IMR-90 (cell line): ENCODE measurements around the gene PAX3. TPM values are rescaled to one million over a fixed set of nuclear protein-coding genes. Genes with fewer than 3 reads are reported as not detected.

Experiments
- ATAC-seq: fragments of 200-7000 bp; cut with Tn5 transposase; 2 replicates; pipeline ENCODE4 v1.9.1; 2020; ENCODE audit warnings: low read depth, mild to moderate bottlenecking, moderate library complexity
- BruUV-seq: library from RNA; stranded (reverse); fragments of 400-500 nt; replicated peaks from 2 replicates; lab custom pipeline; 2021; lab: Mats Ljungman, UMichigan
- CTCF ChIA-PET: fragments of 300-600 bp; formaldehyde crosslinking; extraction: SDS; loops from one replicate; lab custom pipeline; 2021; ENCODE audit warnings: antibody characterized with exemption; lab: Yijun Ruan, JAX
- POLR2A ChIA-PET: fragments of 300-600 bp; sonication (Branson Sonifier 250); formaldehyde crosslinking; loops from one replicate; lab custom pipeline; 2022; ENCODE audit warnings: antibody characterized with exemption; ENCODE audit not compliant: unreplicated experiment; lab: Charles Lee
- DNase-seq: peaks from one replicate; pipeline ENCODE4 v3.0.0; 2013
- H2AFZ ChIP-seq: replicated peaks from 2 replicates; pipeline ENCODE3; 2013; ENCODE audit warnings: low read length, mild to moderate bottlenecking; ENCODE audit not compliant: poor library complexity
- H2AK5ac ChIP-seq: 2 replicates; pipeline ENCODE4 v1.6.1; 2013; ENCODE audit warnings: low read depth, low read length, inconsistent platforms
- H2AK9ac ChIP-seq: replicated peaks from 2 replicates; pipeline ENCODE3; 2013; ENCODE audit warnings: mild to moderate bottlenecking, low read depth, low read length, moderate library complexity; ENCODE audit not compliant: poor library complexity
- H2BK120ac ChIP-seq: 2 replicates; pipeline ENCODE4 v1.6.1; 2013; ENCODE audit warnings: low read depth, low read length, inconsistent platforms
- H2BK15ac ChIP-seq: 3 replicates; pipeline ENCODE4 v1.6.1; 2013; ENCODE audit warnings: low read depth, low read length, inconsistent platforms
- H2BK20ac ChIP-seq: 2 replicates; pipeline ENCODE4 v1.6.1; 2013; ENCODE audit warnings: low read depth, mild to moderate bottlenecking, inconsistent platforms, low read length, moderate library complexity
- H2BK5ac ChIP-seq: 2 replicates; pipeline ENCODE4 v1.6.1; 2013; ENCODE audit warnings: mild to moderate bottlenecking, low read depth, low read length, inconsistent platforms; ENCODE audit not compliant: poor library complexity, severe bottlenecking
- H3K14ac ChIP-seq: replicated peaks from 2 replicates; pipeline ENCODE4 v1.6.1; 2013; ENCODE audit warnings: low read depth, low read length, inconsistent platforms
- H3K18ac ChIP-seq: 2 replicates; pipeline ENCODE4 v1.6.1; 2013; ENCODE audit warnings: low read depth, low read length, control low read depth
- H3K23ac ChIP-seq: 2 replicates; pipeline ENCODE4 v1.6.1; 2013; ENCODE audit warnings: low read depth, low read length, inconsistent platforms
- H3K27ac ChIP-seq: 2 replicates; pipeline ENCODE4 v1.5.1; 2013; ENCODE audit warnings: mild to moderate bottlenecking, control low read depth, low read length; ENCODE audit not compliant: insufficient read depth
- H3K27me3 ChIP-seq: 2 replicates; pipeline ENCODE4 v1.6.1; 2013; ENCODE audit warnings: low read length; ENCODE audit not compliant: control insufficient read depth, insufficient read depth
- H3K36me3 ChIP-seq: 2 replicates; pipeline ENCODE4 v1.6.1; 2013; ENCODE audit warnings: low read length, mixed read lengths; ENCODE audit not compliant: control insufficient read depth, insufficient read depth
- H3K4ac ChIP-seq: 2 replicates; pipeline ENCODE4 v1.6.1; 2013; ENCODE audit warnings: low read depth, low read length, inconsistent platforms
- H3K4me1 ChIP-seq: 2 replicates; pipeline ENCODE4 v1.6.1; 2013; ENCODE audit warnings: low read length, mixed read lengths; ENCODE audit not compliant: control insufficient read depth, insufficient read depth
- H3K4me2 ChIP-seq: 2 replicates; pipeline ENCODE4 v1.6.1; 2013; ENCODE audit warnings: low read depth, mild to moderate bottlenecking, control low read depth, low read length, moderate library complexity
- H3K4me3 ChIP-seq: 2 replicates; pipeline ENCODE4 v1.5.1; 2013; ENCODE audit warnings: low read depth, mild to moderate bottlenecking, control low read depth, low read length, moderate library complexity; ENCODE audit not compliant: insufficient read depth
- H3K56ac ChIP-seq: 2 replicates; pipeline ENCODE4 v1.6.1; 2013; ENCODE audit warnings: low read length, inconsistent platforms; ENCODE audit not compliant: insufficient read depth; ENCODE audit errors: extremely low read depth
- H3K79me1 ChIP-seq, 2 experiments: 2 replicates each; pipeline ENCODE4 v1.6.1; 2013; ENCODE audit warnings: low read length in 2 of 2, inconsistent platforms in 1 of 2, low read depth in 1 of 2
- H3K9ac ChIP-seq: 2 replicates; pipeline ENCODE4 v1.6.1; 2013; ENCODE audit warnings: low read depth, low read length, control low read depth
- H3K9me1 ChIP-seq: 2 replicates; pipeline ENCODE4 v1.6.1; 2013; ENCODE audit warnings: low read length, inconsistent platforms; ENCODE audit not compliant: insufficient read depth
- H3K9me3 ChIP-seq: 2 replicates; pipeline ENCODE4 v1.6.1; 2013; ENCODE audit warnings: low read length; ENCODE audit not compliant: control insufficient read depth, insufficient read depth
- H4K20me1 ChIP-seq: 2 replicates; pipeline ENCODE4 v1.6.1; 2013; ENCODE audit warnings: low read length, inconsistent platforms; ENCODE audit not compliant: insufficient read depth
- H4K5ac ChIP-seq: 2 replicates; pipeline ENCODE4 v1.6.1; 2013; ENCODE audit warnings: mild to moderate bottlenecking, low read depth, low read length, control low read depth
- H4K8ac ChIP-seq, 2 experiments: 2 replicates each; pipeline ENCODE4 v1.6.1; 2013; ENCODE audit warnings: low read depth in 2 of 2, low read length in 2 of 2, control low read depth in 1 of 2, inconsistent platforms in 1 of 2
- H4K91ac ChIP-seq: 2 replicates; pipeline ENCODE4 v1.6.1; 2013; ENCODE audit warnings: low read depth, low read length, inconsistent platforms; ENCODE audit not compliant: insufficient read depth
- BHLHE40 ChIP-seq: fragments of 150-350 bp; IDR thresholded peaks from 2 replicates; pipeline ENCODE4 v1.6.1; 2016; ENCODE audit warnings: mild to moderate bottlenecking, low read depth, low read length
- CEBPB ChIP-seq: IDR thresholded peaks from 2 replicates; pipeline ENCODE4 v1.6.1; 2012; ENCODE audit warnings: low read depth, low read length, improper control_type of control experiment
- CHD1 ChIP-seq: IDR thresholded peaks from 2 replicates; pipeline ENCODE4 v1.6.1; 2012; ENCODE audit warnings: low read depth, low read length, improper control_type of control experiment
- MAFK ChIP-seq: IDR thresholded peaks from 2 replicates; pipeline ENCODE4 v1.6.1; 2012; ENCODE audit warnings: low read depth, low read length, improper control_type of control experiment
- MAZ ChIP-seq: IDR thresholded peaks from 2 replicates; pipeline ENCODE4 v1.6.1; 2012; ENCODE audit warnings: low read depth, mild to moderate bottlenecking, low read length, improper control_type of control experiment, moderate library complexity, borderline replicate concordance
- MXI1 ChIP-seq: IDR thresholded peaks from 2 replicates; pipeline ENCODE4 v1.6.1; 2012; ENCODE audit warnings: low read depth, mild to moderate bottlenecking, low read length, moderate library complexity, borderline replicate concordance
- POLR2A ChIP-seq: IDR thresholded peaks from 2 replicates; pipeline ENCODE4 v1.6.1; 2012; ENCODE audit warnings: mild to moderate bottlenecking, low read depth, low read length
- RAD21 ChIP-seq: IDR thresholded peaks from 2 replicates; pipeline ENCODE4 v1.6.1; 2012; ENCODE audit warnings: low read length, improper control_type of control experiment
- RFX5 ChIP-seq: IDR thresholded peaks from 2 replicates; pipeline ENCODE4 v1.8.0; 2012; ENCODE audit warnings: low read depth, mild to moderate bottlenecking, low read length, moderate library complexity
- SMC3 ChIP-seq: fragments of 150-350 bp; IDR thresholded peaks from 2 replicates; pipeline ENCODE4 v1.6.1; 2016; ENCODE audit warnings: low read depth, mild to moderate bottlenecking, antibody characterized with exemption, low read length, moderate library complexity
- WGBS, 2 experiments: methylation state at CpG; one replicate each; pipeline versions ENCODE4 v1.1.5 to v1.1.7; 2013; ENCODE audit warnings: missing lambda C conversion rate in 2 of 2; ENCODE audit not compliant: insufficient read length in 1 of 2; ENCODE audit errors: extremely low coverage in 2 of 2; 5-methylcytosine and 5-hydroxymethylcytosine counted together
- dilution Hi-C: fragments of 300-500 bp; cut with HindIII; formaldehyde crosslinking; loops from one replicate; pipeline ENCODE4 v1.14.3; 2018; ENCODE audit warnings: low sequenced_read_pairs; ENCODE audit not compliant: unreplicated experiment
- in situ Hi-C: fragments of 300-500 bp; cut with MboI; formaldehyde crosslinking; loops from 3 replicates; pipeline ENCODE4 v1.14.3; 2019; ENCODE audit warnings: low sequenced_read_pairs, inconsistent platforms, mixed read lengths
- intact Hi-C: fragments of 100-400 bp; cut with micrococcal nuclease; formaldehyde crosslinking; loops from 2 replicates; pipeline ENCODE4 v1.10.0; 2022
- polyA plus RNA-seq, 3 experiments: library from polyadenylated mRNA; depleted of rRNA; stranded (reverse); fragments of >200 nt; gene quantifications; 2 replicates each; pipeline ENCODE4 v1.2.3, GENCODE V29; 2012; ENCODE audit warnings: low replicate concordance in 1 of 3
- total RNA-seq: library from RNA; depleted of rRNA; stranded (reverse); fragments of >200 nt; gene quantifications from 2 replicates; pipeline ENCODE4 v1.2.3, GENCODE V29; 2012

PAX3 gene
- total and polyA plus RNA-seq, 2 of the 4 experiments (the other 2 are of a cell fraction), result not detected

GRCh38 chr2:222203041-222203440, 95.8 kb downstream of the PAX3 start:
- Histone ChIP-seq H3K9me3 (no peaks in the 10 kb centered on the region), H3K14ac (no peak overlapping the region), H3K23ac (no peak overlapping the region), H3K79me1 (no peaks in the 10 kb centered on the region), H2BK5ac (no peak overlapping the region), H4K5ac (no peak overlapping the region), H2AK9ac (no peak overlapping the region), H2BK120ac (no peak overlapping the region), H3K4me3 (no peak overlapping the region), H4K91ac (no peak overlapping the region), H3K9ac (no peak overlapping the region), H2AFZ (no peak overlapping the region), H4K20me1 (no peaks in the 10 kb centered on the region), H2BK20ac (no peak overlapping the region), H3K4me1 (no peaks in the 10 kb centered on the region), H3K4ac (no peak overlapping the region), H3K56ac (no peak overlapping the region), H3K27me3 (no peaks in the 10 kb centered on the region), H3K36me3 (no peaks in the 10 kb centered on the region), H3K4me2 (no peak overlapping the region), H4K8ac (no peak overlapping the region), H3K27ac (no peak overlapping the region), H3K18ac (no peak overlapping the region), H2BK15ac (no peak overlapping the region), H3K9me1 (no peaks in the 10 kb centered on the region), H2AK5ac (no peak overlapping the region)
- no TSS peak for BruUV-seq
- POLR2A ChIA-PET, result no interaction called here
- no peak for DNase-seq
- WGBS, 2 experiments, result no CpG with 5 or more reads among the region's 4 CpGs
- in situ Hi-C loops (no loop called here), dilution Hi-C loops (no loop called here), intact Hi-C loops (no loop called here)
- ATAC-seq, result no peak
- CTCF ChIA-PET, result no interaction called here
- TF ChIP-seq MAZ (no peak), POLR2A (no peak), BHLHE40 (no peak), RAD21 (no peak), MXI1 (no peak), CEBPB (no peak), MAFK (no peak), CHD1 (no peak), RFX5 (no peak), SMC3 (no peak)
